Activated CD8-positive, alpha-beta memory T cell treated with anti-CD3 and anti-CD28 coated beads for 1 hour (primary cell): Measurements from ENCODE around the gene ATP9A.

Experiments used
- DNase-seq, 2 donors: peaks; one replicate each; pipeline ENCODE4 v3.0.0-alpha.2; 2020; ENCODE audit warnings: low read depth in 1 of 2; ENCODE audit errors: extremely low read depth in 1 of 2

ATP9A gene

DNA sequence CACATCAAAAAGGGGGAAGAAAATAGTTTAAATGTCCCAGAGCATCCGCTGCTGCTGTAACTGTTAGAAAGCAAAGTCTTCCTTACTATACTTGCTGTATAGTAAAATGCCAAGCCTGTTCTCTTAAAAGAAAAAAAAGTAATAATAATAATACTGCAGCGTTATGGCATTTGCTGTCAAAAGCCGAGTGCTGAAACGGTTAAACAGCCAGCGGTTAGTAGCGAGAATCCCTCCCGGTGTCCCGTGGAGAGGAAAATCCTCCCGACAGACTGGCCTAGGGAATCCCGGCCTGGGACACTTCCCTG is 206.2 kb downstream of the ATP9A start:
- no peak for DNase-seq

DNA sequence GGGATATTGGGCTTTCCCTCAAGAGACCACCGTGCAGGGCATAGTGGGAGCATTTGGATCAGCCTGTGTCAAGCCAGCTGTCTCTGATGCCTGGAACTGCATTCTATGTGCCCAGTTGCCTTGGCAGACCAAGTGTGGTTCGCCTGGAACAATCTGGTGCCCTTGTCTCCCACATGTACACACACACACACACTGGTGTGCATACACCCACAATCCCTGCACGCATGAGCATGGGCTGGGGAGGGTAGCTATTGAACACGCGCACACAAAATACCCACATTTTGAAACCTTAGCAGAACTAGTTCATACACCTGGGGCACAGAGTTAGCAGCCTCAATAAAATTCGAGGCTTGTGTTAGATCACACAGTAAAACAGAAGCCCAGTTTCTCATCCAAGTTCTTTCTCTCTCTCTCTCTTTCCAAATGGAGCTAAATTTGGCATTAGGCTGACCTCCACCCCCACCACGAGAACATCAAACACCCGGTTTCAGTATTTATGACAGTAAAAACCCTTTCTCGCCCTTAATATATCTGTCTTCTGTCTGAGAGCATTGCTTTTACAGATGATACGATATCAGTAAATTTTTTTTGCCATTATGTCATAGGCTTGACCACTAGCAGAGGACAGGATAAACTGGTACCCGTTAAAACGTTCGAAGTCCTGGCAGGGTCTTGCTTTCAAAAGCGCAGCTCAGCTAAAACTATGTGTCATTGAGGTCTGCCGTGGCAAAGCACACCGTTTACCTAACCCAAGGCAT is 207.5 kb downstream of the ATP9A start:
- DNase-seq = no peak

DNA sequence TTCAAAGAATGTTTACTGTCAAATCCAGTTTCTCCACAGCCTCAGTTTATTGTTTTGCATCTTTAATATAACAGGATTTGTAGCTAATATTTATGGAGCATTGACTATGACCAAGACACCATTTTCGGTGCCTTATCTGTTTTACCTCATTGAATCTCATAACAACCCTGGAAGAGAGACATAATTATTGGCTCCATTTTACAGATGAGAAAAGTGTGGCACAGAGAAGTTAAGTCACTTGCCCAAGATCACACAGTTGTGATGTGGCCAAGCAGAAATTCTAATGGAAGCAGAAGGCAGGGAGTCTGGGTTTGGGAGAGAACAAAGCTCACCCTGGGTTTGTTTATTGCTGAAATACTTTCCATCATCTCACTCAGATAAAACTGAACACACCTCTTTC is 208.1 kb downstream of the ATP9A start:
- no peak for DNase-seq

DNA sequence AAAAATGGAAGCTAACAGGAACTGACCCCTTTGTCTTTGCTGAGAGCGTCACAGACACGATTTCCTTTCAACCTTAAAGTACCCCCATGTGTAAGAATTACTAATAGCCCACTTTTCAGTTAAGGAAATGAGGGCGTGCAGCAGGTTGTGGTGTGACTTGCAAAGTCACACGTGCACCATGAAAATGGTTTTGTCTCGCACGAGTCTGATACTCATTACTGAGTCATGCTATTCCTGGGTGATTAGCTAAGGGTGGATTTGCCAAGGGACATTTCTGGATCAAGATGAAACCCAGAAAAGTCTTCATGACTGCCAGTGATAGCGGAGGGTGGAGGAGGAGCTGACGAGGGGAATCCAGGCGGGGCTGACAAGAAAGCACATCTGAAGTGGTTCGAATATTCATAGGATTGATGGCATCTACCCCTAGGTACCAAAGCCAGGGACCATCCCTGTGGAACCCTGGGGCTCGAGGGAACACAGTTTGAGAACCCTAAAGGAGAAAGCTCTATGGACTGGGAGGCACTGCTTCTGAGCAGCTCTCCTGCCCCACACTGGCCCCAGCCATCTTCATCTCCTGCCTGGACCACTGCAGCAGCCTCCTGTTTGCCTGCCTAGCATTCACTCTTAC is 213.5 kb downstream of the ATP9A start:
- DNase-seq = no peak

DNA sequence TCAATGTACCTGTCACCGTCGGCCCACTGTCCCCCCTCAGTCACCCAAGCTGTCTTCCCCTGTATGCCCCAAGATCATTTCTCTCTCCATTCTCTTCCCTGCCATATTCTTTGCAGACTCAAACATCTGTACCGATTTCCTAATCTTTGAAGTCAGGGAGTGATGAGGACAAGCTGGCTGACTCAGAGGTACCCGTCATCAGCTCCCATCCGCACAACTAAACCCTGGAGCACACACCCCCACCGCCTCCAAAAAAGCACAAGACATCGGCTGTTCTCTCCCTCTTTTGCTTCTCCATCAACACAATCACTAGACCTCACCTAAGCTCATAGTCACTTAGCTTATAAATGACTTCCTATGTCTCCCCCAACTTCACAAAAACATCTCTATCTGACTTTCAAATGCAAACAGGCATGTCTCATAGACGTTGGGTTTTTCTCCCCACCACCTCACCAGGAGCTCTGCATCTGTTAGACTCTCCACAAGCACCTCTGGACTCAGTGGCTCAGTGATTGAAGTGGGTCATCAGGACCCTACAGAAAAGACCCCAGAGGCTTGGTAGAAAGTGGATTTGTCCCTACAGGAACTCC is 214.2 kb downstream of the ATP9A start:
- no peak for DNase-seq

DNA sequence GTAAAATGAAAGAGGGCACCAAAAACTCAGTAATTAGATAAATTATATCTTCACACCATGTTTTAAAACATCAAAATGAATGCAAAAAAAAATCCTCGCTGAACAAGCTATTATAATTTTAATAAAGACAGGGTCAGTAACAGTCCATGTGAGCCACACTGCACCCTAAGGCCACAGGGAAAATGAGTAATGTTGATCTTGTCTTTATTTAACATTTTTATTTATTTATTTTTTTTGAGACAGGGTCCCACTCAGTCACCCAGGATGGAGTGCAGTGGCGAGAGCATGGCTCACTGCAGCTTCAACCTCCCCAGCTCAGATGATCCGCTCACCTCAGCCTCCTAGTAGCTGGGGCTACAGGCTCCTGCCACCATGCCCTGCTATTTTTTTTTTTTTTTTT is 217.0 kb downstream of the ATP9A start:
- DNase-seq = no peak

DNA sequence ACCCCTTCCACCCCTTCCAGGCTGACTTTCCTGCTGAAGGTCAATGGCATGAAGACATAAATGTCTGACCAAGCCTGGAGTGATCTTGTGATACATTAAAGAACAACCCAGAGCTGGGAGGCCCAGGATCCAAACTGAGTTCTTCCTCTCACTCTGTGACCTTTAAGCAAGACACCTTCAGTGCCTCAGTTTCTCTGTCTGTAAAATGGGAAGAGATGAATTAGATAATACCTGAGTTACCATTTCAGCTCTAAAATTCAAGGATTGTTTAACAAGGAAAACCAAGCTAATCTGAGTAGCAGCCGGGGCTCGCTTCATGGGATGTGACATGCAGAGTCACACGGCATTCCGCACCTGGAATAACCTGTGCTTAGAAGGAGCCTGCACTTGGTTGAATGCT is 218.7 kb downstream of the ATP9A start:
- DNase-seq = no peak

DNA sequence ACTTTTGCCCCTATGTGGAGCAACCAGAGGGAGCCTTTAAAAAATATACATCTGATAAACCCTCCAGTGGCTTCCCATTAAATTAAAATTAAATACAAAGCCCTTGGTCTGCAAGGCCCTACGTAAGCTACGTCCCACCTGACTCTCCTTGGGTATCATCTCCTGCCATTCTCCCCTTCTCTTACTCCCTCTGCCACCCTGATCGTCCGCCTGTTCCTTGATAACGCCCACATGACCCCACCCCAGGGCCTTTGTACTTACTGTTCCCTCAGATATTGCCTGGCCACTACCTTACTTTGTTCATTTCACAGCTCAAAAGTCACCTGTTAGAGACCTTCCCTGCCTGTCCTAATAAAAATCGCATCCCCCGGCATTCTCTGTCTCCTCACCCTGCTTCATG is 220.2 kb downstream of the ATP9A start:
- no peak for DNase-seq
